ENCODE results near the gene DNAH17.

DNA sequence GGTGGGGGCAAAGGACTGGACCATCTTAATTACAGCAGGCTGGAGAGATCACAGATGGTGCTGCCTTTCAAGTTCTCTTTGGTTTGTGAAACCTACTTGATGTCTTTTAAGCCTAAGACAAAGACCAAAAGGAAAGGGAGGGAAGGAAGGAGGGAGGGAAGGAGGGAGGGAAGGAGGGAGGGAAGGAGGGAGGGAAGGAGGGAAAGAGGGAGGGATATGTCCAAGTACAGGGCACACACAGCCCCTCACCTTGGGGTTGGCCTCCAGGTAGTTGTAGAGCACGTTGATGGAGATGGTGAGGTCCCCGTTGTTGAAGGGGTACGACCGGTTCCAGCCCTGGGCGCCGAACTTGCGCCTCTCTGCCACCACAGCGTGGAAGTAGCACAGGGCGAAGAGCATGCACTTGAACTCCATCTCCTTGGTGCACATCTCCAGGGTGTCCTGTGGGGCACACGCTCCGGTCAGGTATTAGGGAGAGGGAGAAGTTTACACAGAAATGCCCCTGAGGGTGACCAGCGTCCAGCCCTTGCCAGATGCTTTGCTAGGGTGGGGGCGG, 143.3 kb downstream of the DNAH17 start:
- TF ChIP-seq, protein P1, sequence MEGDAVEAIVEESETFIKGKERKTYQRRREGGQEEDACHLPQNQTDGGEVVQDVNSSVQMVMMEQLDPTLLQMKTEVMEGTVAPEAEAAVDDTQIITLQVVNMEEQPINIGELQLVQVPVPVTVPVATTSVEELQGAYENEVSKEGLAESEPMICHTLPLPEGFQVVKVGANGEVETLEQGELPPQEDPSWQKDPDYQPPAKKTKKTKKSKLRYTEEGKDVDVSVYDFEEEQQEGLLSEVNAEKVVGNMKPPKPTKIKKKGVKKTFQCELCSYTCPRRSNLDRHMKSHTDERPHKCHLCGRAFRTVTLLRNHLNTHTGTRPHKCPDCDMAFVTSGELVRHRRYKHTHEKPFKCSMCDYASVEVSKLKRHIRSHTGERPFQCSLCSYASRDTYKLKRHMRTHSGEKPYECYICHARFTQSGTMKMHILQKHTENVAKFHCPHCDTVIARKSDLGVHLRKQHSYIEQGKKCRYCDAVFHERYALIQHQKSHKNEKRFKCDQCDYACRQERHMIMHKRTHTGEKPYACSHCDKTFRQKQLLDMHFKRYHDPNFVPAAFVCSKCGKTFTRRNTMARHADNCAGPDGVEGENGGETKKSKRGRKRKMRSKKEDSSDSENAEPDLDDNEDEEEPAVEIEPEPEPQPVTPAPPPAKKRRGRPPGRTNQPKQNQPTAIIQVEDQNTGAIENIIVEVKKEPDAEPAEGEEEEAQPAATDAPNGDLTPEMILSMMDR (IDR thresholded peaks at IDR 0.05) = no peak
- no peak for TF ChIP-seq POLR2A (IDR thresholded peaks at IDR 0.05)
- TF ChIP-seq EP300 (IDR thresholded peaks at IDR 0.05) = no peak
